HCT116 (cell line): ENCODE results near the gene UVRAG. TPM values are rescaled to one million over a fixed set of nuclear protein-coding genes. Genes with fewer than 3 reads are reported as not detected.

ENCODE experiments used
- ATAC-seq: fragments of 200-7000 bp; cut with Tn5 transposase; 2 replicates; pipeline ENCODE4 v1.9.1; 2020; ENCODE audit warnings: mild to moderate bottlenecking, moderate library complexity
- BruUV-seq: library from RNA; stranded (reverse); fragments of 400-500 nt; replicated peaks from 2 replicates; lab custom pipeline; 2021; lab: Mats Ljungman, UMichigan
- CTCF ChIA-PET: fragments of 300-600 bp; sonication (Branson Sonifier 250); formaldehyde crosslinking; loops from one replicate; lab custom pipeline; 2021; ENCODE audit warnings: antibody characterized with exemption; lab: Charles Lee
- POLR2A ChIA-PET: fragments of 300-600, 350-600 bp; sonication (Branson Sonifier 250); formaldehyde crosslinking; loops from one replicate; lab custom pipeline; 2021; ENCODE audit warnings: antibody characterized with exemption; lab: Charles Lee
- RAD21 ChIA-PET, 2 experiments: fragments of 300-600 bp; sonication (Branson Sonifier 250); formaldehyde crosslinking; loops; one replicate each; lab custom pipeline; 2023; ENCODE audit warnings: low total read pairs in 2 of 2; ENCODE audit not compliant: uncharacterized antibody in 2 of 2, unreplicated experiment in 2 of 2, low non-redundant PET in 1 of 2; lab: Charles Lee
- DNase-seq: peaks from one replicate; pipeline ENCODE4 v3.0.0-alpha.2; 2010; ENCODE audit warnings: low read depth, low spot score
- H2AFZ ChIP-seq: fragments of 200-600 bp; shearing (Covaris generic), sonication (generic); 2 replicates; pipeline ENCODE4 v1.6.1; 2017; ENCODE audit warnings: low read depth, mixed run types, mixed read lengths, antibody characterized with exemption, low read length; ENCODE audit not compliant: poor library complexity, severe bottlenecking
- H3K27ac ChIP-seq: 2 replicates; pipeline ENCODE4 v1.5.1; 2012; ENCODE audit warnings: low read depth, low read length
- H3K27me3 ChIP-seq: fragments of 200-600 bp; sonication (generic); 2 replicates; pipeline ENCODE4 v1.6.1; 2016; ENCODE audit warnings: mixed run types, low read length, mixed read lengths; ENCODE audit not compliant: insufficient read depth
- H3K36me3 ChIP-seq, 2 experiments: fragments of 200-500 bp in 1 of 2; fragments of 200-600 bp in 1 of 2; sonication (Bioruptor generic) in 1 of 2; sonication (generic) in 1 of 2; 2 replicates each; pipeline versions ENCODE4 v1.5.1 to v1.6.1; 2014 to 2016; ENCODE audit warnings: low read length in 2 of 2, inconsistent platforms in 1 of 2, mixed read lengths in 1 of 2, mixed run types in 1 of 2; ENCODE audit not compliant: insufficient read depth in 2 of 2, control insufficient read depth in 1 of 2
- H3K4me1 ChIP-seq, 2 experiments: fragments of 200-600 bp in 1 of 2; sonication (generic) in 1 of 2; 2 replicates each; pipeline versions ENCODE4 v1.5.1 to v1.6.1; 2012 to 2017; ENCODE audit warnings: low read length in 2 of 2, inconsistent platforms in 1 of 2, mild to moderate bottlenecking in 1 of 2, mixed read lengths in 1 of 2, mixed run types in 1 of 2, moderate library complexity in 1 of 2; ENCODE audit not compliant: insufficient read depth in 2 of 2, control insufficient read depth in 1 of 2
- H3K4me2 ChIP-seq: fragments of 200-600 bp; sonication (generic); 2 replicates; pipeline ENCODE4 v1.6.1; 2017; ENCODE audit warnings: mixed run types, low read length, mixed read lengths
- H3K4me3 ChIP-seq, 2 experiments: fragments of 200-600 bp in 1 of 2; sonication (generic) in 1 of 2; replicated peaks in 1 of 2; 2 replicates each; pipeline ENCODE4 v1.5.1; 2011 to 2016; ENCODE audit warnings: low read length in 2 of 2, control low read depth in 1 of 2, low read depth in 1 of 2, mild to moderate bottlenecking in 1 of 2, mixed read lengths in 1 of 2, mixed run types in 1 of 2
- H3K79me2 ChIP-seq: fragments of 200-600 bp; sonication (generic); 2 replicates; pipeline ENCODE4 v1.6.1; 2017; ENCODE audit warnings: mild to moderate bottlenecking, mixed run types, low read length, moderate library complexity, mixed read lengths; ENCODE audit not compliant: insufficient read depth
- H3K9ac ChIP-seq: fragments of 200-600 bp; sonication (generic); 2 replicates; pipeline ENCODE4 v1.6.1; 2016; ENCODE audit warnings: low read length, mixed read lengths
- H3K9me2 ChIP-seq: fragments of 200-600 bp; sonication (generic), shearing (Covaris generic); 2 replicates; pipeline ENCODE4 v1.6.1; 2017; ENCODE audit warnings: mixed run types, mild to moderate bottlenecking, moderate library complexity; ENCODE audit not compliant: insufficient read depth
- H3K9me3 ChIP-seq, 2 experiments: fragments of 200-500 bp in 1 of 2; fragments of 200-600 bp in 1 of 2; sonication (Bioruptor generic) in 1 of 2; sonication (generic) in 1 of 2; 2 replicates each; pipeline ENCODE4 v1.6.1; 2014 to 2017; ENCODE audit warnings: low read length in 2 of 2, mixed read lengths in 2 of 2, inconsistent platforms in 1 of 2, low read depth in 1 of 2, mild to moderate bottlenecking in 1 of 2, mixed run types in 1 of 2, moderate library complexity in 1 of 2; ENCODE audit not compliant: control insufficient read depth in 1 of 2, insufficient read depth in 1 of 2
- H4K20me1 ChIP-seq: fragments of 200-600 bp; sonication (generic), shearing (Covaris generic); 2 replicates; pipeline ENCODE4 v1.6.1; 2017; ENCODE audit warnings: mixed run types, mild to moderate bottlenecking, moderate library complexity; ENCODE audit not compliant: insufficient read depth
- ATF3 ChIP-seq: IDR thresholded peaks from 2 replicates; pipeline ENCODE4 v1.6.1; 2012
- CBX3 ChIP-seq: IDR thresholded peaks from 2 replicates; pipeline ENCODE4 v1.6.1; 2012; ENCODE audit warnings: low read depth
- CEBPB ChIP-seq: IDR thresholded peaks from 2 replicates; pipeline ENCODE4 v1.6.1; 2012; ENCODE audit warnings: low read depth
- CTCF ChIP-seq, 3 experiments: fragments of 200-600 bp in 1 of 3; sonication (generic) in 1 of 3; IDR thresholded peaks in 2 of 3; conservative IDR thresholded peaks in 1 of 3; 2 replicates each; pipeline ENCODE4 v1.5.1; 2012 to 2017; ENCODE audit warnings: low read depth in 2 of 3, low read length in 2 of 3, antibody characterized with exemption in 1 of 3, borderline replicate concordance in 1 of 3, control low read depth in 1 of 3, mild to moderate bottlenecking in 1 of 3, mixed read lengths in 1 of 3, mixed run types in 1 of 3, moderate library complexity in 1 of 3; ENCODE audit not compliant: insufficient read depth in 1 of 3
- EGR1 ChIP-seq: IDR thresholded peaks from 2 replicates; pipeline ENCODE4 v1.6.1; 2012; ENCODE audit warnings: low read depth
- FOSL1 ChIP-seq: IDR thresholded peaks from 2 replicates; pipeline ENCODE4 v1.6.1; 2012; ENCODE audit warnings: low read depth
- JUND ChIP-seq: IDR thresholded peaks from 2 replicates; pipeline ENCODE4 v1.6.1; 2012
- MAX ChIP-seq: IDR thresholded peaks from 2 replicates; pipeline ENCODE4 v1.6.1; 2012
- POLR2A ChIP-seq: IDR thresholded peaks from 2 replicates; pipeline ENCODE4 v1.7.0; 2011; ENCODE audit warnings: borderline replicate concordance; ENCODE audit not compliant: insufficient read depth, insufficient read length; ENCODE audit errors: extremely low read depth
- RAD21 ChIP-seq: IDR thresholded peaks from 2 replicates; pipeline ENCODE4 v1.6.1; 2012; ENCODE audit warnings: low read depth, mild to moderate bottlenecking
- REST ChIP-seq: IDR thresholded peaks from 2 replicates; pipeline ENCODE4 v1.6.1; 2012; ENCODE audit warnings: low read depth
- SIN3A ChIP-seq: IDR thresholded peaks from 2 replicates; pipeline ENCODE4 v1.6.1; 2012; ENCODE audit warnings: low read depth
- SP1 ChIP-seq: IDR thresholded peaks from 2 replicates; pipeline ENCODE4 v1.6.1; 2012; ENCODE audit warnings: low read depth
- SRF ChIP-seq: IDR thresholded peaks from 2 replicates; pipeline ENCODE4 v1.6.1; 2012; ENCODE audit warnings: low read depth
- TCF7L2 ChIP-seq: IDR thresholded peaks from 2 replicates; pipeline ENCODE4 v1.7.0; 2011; ENCODE audit warnings: borderline replicate concordance, inconsistent platforms; ENCODE audit not compliant: insufficient read depth, insufficient read length; ENCODE audit errors: extremely low read depth
- ZBTB33 ChIP-seq: IDR thresholded peaks from 2 replicates; pipeline ENCODE4 v1.6.1; 2011; ENCODE audit warnings: mild to moderate bottlenecking, low read length, moderate library complexity; ENCODE audit not compliant: insufficient replicate concordance; ENCODE audit errors: extremely low read depth
- ZFX ChIP-seq: fragments of 450-650 bp; IDR thresholded peaks from 2 replicates; pipeline ENCODE4 v1.6.1; 2017
- ZNF274 ChIP-seq: fragments of 200-500 bp; sonication (Bioruptor generic); IDR thresholded peaks from 2 replicates; pipeline ENCODE4 v1.6.1; 2014; ENCODE audit warnings: mild to moderate bottlenecking, low read depth, low read length, inconsistent platforms
- intact Hi-C: fragments of 100-400 bp; cut with micrococcal nuclease; formaldehyde crosslinking; loops from 2 replicates; pipeline ENCODE4 v1.10.0; 2022
- total RNA-seq: library from RNA; stranded (reverse); gene quantifications from one replicate; pipeline ENCODE4 v1.2.1, GENCODE V29; 2021; ENCODE audit not compliant: unreplicated experiment

The UVRAG gene
- total RNA-seq, 1 experiment from 2014 or later = 12.3 TPM

- peaks cover 6% of the 10 kb centered on the region; the same call in 1 of the 2 replicates for H3K27me3 ChIP-seq
- no peak overlapping the region for H3K27ac ChIP-seq
- BruUV-seq = TSS peak; percentile 45
- peaks cover 9 to 17% of the 10 kb centered on the region in 2 experiments for H3K4me1 ChIP-seq
- H3K79me2 ChIP-seq = no peaks in the 10 kb centered on the region
- ATAC-seq = no peak
- no peak overlapping the region for H3K4me2 ChIP-seq
- H4K20me1 ChIP-seq = no peaks in the 10 kb centered on the region
- intact Hi-C loops = no loop called here
- H3K36me3 ChIP-seq = no peaks in the 10 kb centered on the region
- H3K9me3 ChIP-seq = no peaks in the 10 kb centered on the region
- no peak overlapping the region for H2AFZ ChIP-seq
- no peak for DNase-seq
- ChIA-PET POLR2A (no interaction called here), CTCF (no interaction called here), RAD21 (no interaction called here)
- no peak overlapping the region for H3K4me3 ChIP-seq
- no peaks in the 10 kb centered on the region for H3K9me2 ChIP-seq
- H3K9ac ChIP-seq = no peak overlapping the region
- TF ChIP-seq EGR1 = no peak
- TF ChIP-seq JUND = no peak
- TF ChIP-seq TCF7L2 = no peak
- TF ChIP-seq ZNF274 = no peak
- TF ChIP-seq SRF = no peak
- no peak for TF ChIP-seq ZBTB33
- no peak for TF ChIP-seq CBX3
- TF ChIP-seq ATF3 = no peak
- no peak for TF ChIP-seq MAX
- no peak for TF ChIP-seq CEBPB
- no peak for TF ChIP-seq SIN3A
- TF ChIP-seq FOSL1 = no peak
- no peak for TF ChIP-seq SP1
- no peak for TF ChIP-seq POLR2A
- no peak for TF ChIP-seq ZFX
- TF ChIP-seq RAD21 = no peak
- no peak for TF ChIP-seq REST
- no peak for TF ChIP-seq CTCF (IDR thresholded peaks at IDR 0.05 in 2 of 3, conservative IDR thresholded peaks at IDR 0.05 in 1 of 3; ENCODE audit: borderline replicate concordance in 1 of 3, insufficient read depth in 1 of 3, low read depth in 2 of 3, low read length in 2 of 3)
- TF ChIP-seq, all 23 proteins: peak for 0
Observed at GRCh38 chr11:75770102-75770501, 44.9 kb upstream of the UVRAG start.
